Activated CD8-positive, alpha-beta memory T cell treated with anti-CD3 and anti-CD28 coated beads for 36 hours (primary cell): ENCODE measurements around the gene PDE4D. TPM values are rescaled to one million over a fixed set of nuclear protein-coding genes. Genes with fewer than 3 reads are reported as not detected.
"Not testable (repeated sequence)": the region's sequence is repeated elsewhere in the genome, so short reads cannot be mapped to it uniquely, and the experiment has no call there.

Source experiments
- CTCF ChIA-PET: fragments of 350-600 bp; sonication (Branson Sonifier 250); formaldehyde crosslinking; loops from one replicate; lab custom pipeline; 2021; ENCODE audit warnings: antibody characterized with exemption; lab: Charles Lee
- POLR2A ChIA-PET: fragments of 350-600 bp; sonication (Branson Sonifier 250); formaldehyde crosslinking; loops from one replicate; lab custom pipeline; 2021; ENCODE audit warnings: antibody characterized with exemption; lab: Charles Lee
- total RNA-seq, 2 experiments: library from RNA; stranded (reverse); gene quantifications; one replicate each; pipeline ENCODE4 v1.2.3, GENCODE V29; 2021

The PDE4D gene
- total RNA-seq, 2 experiments from 2014 or later = 28.4 to 29.0 TPM

GRCh38 chr5:59064293-59064692 lies 829.2 kb downstream of the PDE4D start:
- ChIA-PET POLR2A (no interaction called here), CTCF (no interaction called here)

- ChIA-PET CTCF (interaction anchor here (0.6 to 0.7 kb wide), 2 partner anchors 22 to 32 kb away, joined by 3 read pairs; no protein-coding TSS in a partner anchor), POLR2A (interaction anchor here (0.6 kb wide), 1 partner anchor 24 kb away, joined by 3 read pairs; no protein-coding TSS in a partner anchor)
These were observed 830.4 kb downstream of the PDE4D start for GRCh38 chr5:59062986-59063683.

GRCh38 chr5:59061377-59061776 lies 832.1 kb downstream of the PDE4D start:
- POLR2A ChIA-PET = no interaction called here
- CTCF ChIA-PET = no interaction called here

GRCh38 chr5:59058969-59059687 lies 834.4 kb downstream of the PDE4D start:
- ChIA-PET POLR2A (no interaction called here), CTCF (no interaction called here)

GRCh38 chr5:59058237-59058636 lies 835.3 kb downstream of the PDE4D start:
- ChIA-PET CTCF (no interaction called here), POLR2A (no interaction called here)

- CTCF ChIA-PET = not testable (repeated sequence)
- POLR2A ChIA-PET = interaction anchor here (0.6 kb wide), 1 partner anchor 11 kb away, joined by 4 read pairs; no protein-coding TSS in a partner anchor
These were observed 836.9 kb downstream of the PDE4D start for GRCh38 chr5:59056599-59056998.

GRCh38 chr5:59055745-59056448 lies 837.6 kb downstream of the PDE4D start:
- POLR2A ChIA-PET = no interaction called here
- CTCF ChIA-PET = no interaction called here

- ChIA-PET CTCF (no interaction called here), POLR2A (no interaction called here)
These were observed 838.5 kb downstream of the PDE4D start for GRCh38 chr5:59054963-59055528.

- ChIA-PET CTCF (interaction anchor here (1.9 kb wide), 1 partner anchor 123 kb away, joined by 5 read pairs; no protein-coding TSS in a partner anchor), POLR2A (no interaction called here)
These were observed 841.6 kb downstream of the PDE4D start for GRCh38 chr5:59051951-59052350.

- ChIA-PET POLR2A (no interaction called here), CTCF (no interaction called here)
These were observed 844.4 kb downstream of the PDE4D start for GRCh38 chr5:59049095-59049494.

GRCh38 chr5:59042201-59043055 lies 851.1 kb downstream of the PDE4D start:
- ChIA-PET POLR2A (no interaction called here), CTCF (no interaction called here)

- CTCF ChIA-PET = interaction anchor here (0.6 to 1.5 kb wide), 3 partner anchors 21 to 86 kb away, joined by 3 to 4 read pairs (median 3); no protein-coding TSS in a partner anchor
- POLR2A ChIA-PET = interaction anchor here (1.0 kb wide), 1 partner anchor 86 kb away, joined by 3 read pairs; no protein-coding TSS in a partner anchor
These were observed 852.2 kb downstream of the PDE4D start for GRCh38 chr5:59041355-59041754.

GRCh38 chr5:59040804-59041201 lies 852.7 kb downstream of the PDE4D start:
- ChIA-PET POLR2A (interaction anchor here (1.0 kb wide), 1 partner anchor 86 kb away, joined by 3 read pairs; no protein-coding TSS in a partner anchor), CTCF (interaction anchor here (0.6 to 1.5 kb wide), 4 partner anchors 22 to 93 kb away, joined by 3 to 4 read pairs (median 3); no protein-coding TSS in a partner anchor)

- ChIA-PET CTCF (interaction anchor here (0.6 to 1.5 kb wide), 5 partner anchors 85 to 94 kb away, joined by 3 to 4 read pairs (median 3); no protein-coding TSS in a partner anchor), POLR2A (interaction anchor here (1.0 to 1.8 kb wide), 4 partner anchors 59 to 88 kb away, joined by 3 to 15 read pairs (median 8); no protein-coding TSS in a partner anchor)
These were observed 853.3 kb downstream of the PDE4D start for GRCh38 chr5:59040024-59040803.

- CTCF ChIA-PET = interaction anchor here (0.7 to 1.5 kb wide), 3 partner anchors 85 to 95 kb away, joined by 3 to 4 read pairs (median 3); no protein-coding TSS in a partner anchor
- POLR2A ChIA-PET = interaction anchor here (0.6 to 1.8 kb wide), 4 partner anchors 23 to 88 kb away, joined by 3 to 15 read pairs (median 8); no protein-coding TSS in a partner anchor
These were observed 854.1 kb downstream of the PDE4D start for GRCh38 chr5:59039296-59040023.

- ChIA-PET POLR2A (interaction anchor here (0.6 to 1.8 kb wide), 5 partner anchors 24 to 1224 kb away, joined by 3 to 15 read pairs (median 4); no protein-coding TSS in a partner anchor), CTCF (interaction anchor here (0.7 to 1.5 kb wide), 3 partner anchors 85 to 95 kb away, joined by 3 to 4 read pairs (median 3); no protein-coding TSS in a partner anchor)
These were observed 854.7 kb downstream of the PDE4D start for GRCh38 chr5:59038798-59039295.
